Small intestine (tissue), 7 donors: Measurements from ENCODE around the gene KCNE2. TPM values are rescaled to one million over a fixed set of nuclear protein-coding genes. Genes with fewer than 3 reads are reported as not detected.

ENCODE experiments used
- DNase-seq, 2 donors: peaks; one replicate each; pipeline versions ENCODE4 v3.0.0 to v3.0.0-alpha.2; 2013
- FAIRE-seq: peaks from 2 replicates; lab custom pipeline; 2012; peaks lifted over from hg19 to GRCh38; lab: Jason Lieb, UNC
- H3K27ac ChIP-seq, 3 donors: one replicate each; pipeline ENCODE4 v1.5.1; 2013; ENCODE audit warnings: low read length in 2 of 3, mild to moderate bottlenecking in 2 of 3, control low read depth in 1 of 3, inconsistent platforms in 1 of 3, low read depth in 1 of 3, moderate library complexity in 1 of 3
- H3K27me3 ChIP-seq, 3 donors: one replicate each; pipeline ENCODE4 v1.6.1; 2013; ENCODE audit warnings: low read length in 3 of 3, inconsistent platforms in 1 of 3; ENCODE audit not compliant: control insufficient read depth in 3 of 3, insufficient read depth in 3 of 3
- H3K36me3 ChIP-seq, 3 donors: one replicate each; pipeline ENCODE4 v1.6.1; 2013; ENCODE audit warnings: low read length in 3 of 3, inconsistent platforms in 1 of 3, low read depth in 1 of 3, mild to moderate bottlenecking in 1 of 3, moderate library complexity in 1 of 3; ENCODE audit not compliant: control insufficient read depth in 3 of 3, insufficient read depth in 2 of 3
- H3K4me1 ChIP-seq, 3 donors: one replicate each; pipeline ENCODE4 v1.6.1; 2013; ENCODE audit warnings: low read length in 2 of 3, inconsistent platforms in 1 of 3, low read depth in 1 of 3, mild to moderate bottlenecking in 1 of 3, moderate library complexity in 1 of 3; ENCODE audit not compliant: control insufficient read depth in 3 of 3, insufficient read depth in 2 of 3
- H3K4me3 ChIP-seq, 3 donors: one replicate each; pipeline ENCODE4 v1.5.1; 2013; ENCODE audit warnings: low read length in 3 of 3, control low read depth in 1 of 3, inconsistent platforms in 1 of 3, low read depth in 1 of 3, mild to moderate bottlenecking in 1 of 3, moderate library complexity in 1 of 3
- H3K9me3 ChIP-seq, 2 donors: one replicate each; pipeline ENCODE4 v1.6.1; 2013; ENCODE audit warnings: low read depth in 1 of 2, low read length in 1 of 2; ENCODE audit not compliant: control insufficient read depth in 2 of 2, insufficient read depth in 1 of 2
- WGBS, 3 donors: extraction: QIAGEN DNeasy Blood & Tissue Kit; methylation state at CpG; one replicate each; pipeline ENCODE4 v1.1.7; 2013; 5-methylcytosine and 5-hydroxymethylcytosine counted together
- polyA plus RNA-seq, 4 donors: library from polyadenylated mRNA; stranded (reverse) in 3 of 4; unstranded in 1 of 4; fragments of 200-250 nt in 3 of 4; fragments of 120-200 nt in 1 of 4; gene quantifications; one replicate each; pipeline versions ENCODE4 v1.2.1 to v1.2.3, GENCODE V29; 2013
- donor health status: healthy with polysubstance abuse.
- donor health status: control.
- donor health status: control.
- donor health status: Bipolar disorder and iron deficiency.
- donor health status: healthy.

The KCNE2 gene
- polyA plus RNA-seq, 4 donors, result 0.16 to 0.52 TPM; not detected in 2

DNA sequence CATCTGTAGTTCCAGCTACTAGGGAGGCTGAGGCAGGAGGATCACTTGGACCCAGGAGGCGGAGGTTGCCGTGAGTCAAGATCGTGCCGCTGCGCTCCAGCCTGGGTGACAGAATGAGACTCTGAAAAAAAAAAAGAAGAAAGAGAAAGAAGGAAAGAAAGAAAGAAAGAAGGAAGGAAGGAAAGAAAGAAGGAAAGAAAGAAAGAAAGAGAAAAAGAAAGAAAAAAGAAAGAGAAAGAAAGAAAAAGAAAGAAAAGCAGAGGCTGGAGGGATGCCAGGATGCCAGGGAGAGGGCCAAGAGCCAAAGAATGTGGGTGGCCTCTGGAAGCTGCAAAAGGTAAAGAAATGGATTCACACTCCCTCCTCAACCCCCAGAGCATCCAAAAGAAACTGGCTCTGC, 8.2 kb upstream of the KCNE2 start:
- Histone ChIP-seq H3K4me3 (no peak overlapping the region), H3K9me3 (no peaks in the 10 kb centered on the region), H3K27me3 (no peaks in the 10 kb centered on the region), H3K36me3 (no peaks in the 10 kb centered on the region), H3K27ac (no peak overlapping the region), H3K4me1 (no peaks in the 10 kb centered on the region)
- no peak for DNase-seq
- no peak for FAIRE-seq
- WGBS, 3 donors, result 97 to 99% (median 98%) methylated on average over 5 of the region's 5 CpGs

DNA sequence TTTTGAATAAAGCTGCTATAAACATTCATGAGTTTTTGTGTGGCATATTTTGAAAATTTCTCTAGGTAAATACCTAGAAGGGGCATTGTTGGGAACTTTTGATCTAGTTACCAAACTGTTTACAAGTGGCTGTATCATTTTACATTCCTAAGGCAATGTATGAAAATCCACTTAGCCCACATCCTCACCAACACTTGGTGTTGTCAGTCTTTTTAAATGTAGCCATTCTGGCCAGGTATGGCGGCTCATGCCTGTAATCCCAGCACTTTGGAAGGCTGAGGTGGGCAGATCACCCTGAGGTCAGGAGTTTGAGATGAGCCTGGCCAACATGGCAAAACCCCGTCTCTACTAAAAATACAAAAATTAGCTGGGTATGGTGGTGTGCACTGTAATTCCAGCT, 5.9 kb upstream of the KCNE2 start:
- no peak for FAIRE-seq
- H3K27me3 ChIP-seq, result no peaks in the 10 kb centered on the region

DNA sequence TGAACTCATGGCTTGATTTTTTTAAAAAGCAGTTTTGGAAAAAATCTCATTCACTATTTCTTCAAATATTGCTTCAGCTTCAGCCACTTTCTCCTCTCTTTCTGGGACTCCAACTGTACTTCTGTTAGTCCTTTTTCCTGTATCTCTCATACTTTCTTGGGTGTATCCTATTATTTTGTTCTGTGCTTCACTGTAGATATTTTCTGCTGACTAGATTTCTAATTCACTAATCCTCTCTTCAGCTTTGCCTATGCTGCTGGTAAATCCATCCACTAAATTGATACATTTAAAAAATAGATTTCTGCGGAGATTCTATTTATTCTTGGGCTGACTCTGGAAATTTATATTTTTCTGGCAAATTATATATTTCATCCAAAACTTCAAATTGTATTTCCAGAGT, 4.9 kb upstream of the KCNE2 start:
- WGBS, 3 donors, result 39 to 97% (median 62%) methylated on average over 1 of the region's 1 CpG
- FAIRE-seq (no peak), DNase-seq (no peak)
- no peaks in the 10 kb centered on the region for H3K36me3 ChIP-seq
- H3K27ac ChIP-seq, result no peak overlapping the region
- no peak overlapping the region for H3K4me3 ChIP-seq
- no peaks in the 10 kb centered on the region for H3K27me3 ChIP-seq
- no peaks in the 10 kb centered on the region for H3K9me3 ChIP-seq
- peaks cover 0 to 5% (median 0%) of the 10 kb centered on the region in 3 donors for H3K4me1 ChIP-seq

More for the DNA sequence above, 5.9 kb upstream of the KCNE2 start:
- H3K4me3 ChIP-seq, result no peak overlapping the region
- no peak for DNase-seq
- H3K27ac ChIP-seq, result no peak overlapping the region
- no peaks in the 10 kb centered on the region for H3K9me3 ChIP-seq
- H3K4me1 ChIP-seq, result peaks cover 0 to 3% (median 0%) of the 10 kb centered on the region in 3 donors
- H3K36me3 ChIP-seq, result no peaks in the 10 kb centered on the region
- WGBS, 3 donors, result 89 to 95% (median 93%) methylated on average over 2 of the region's 2 CpGs

DNA sequence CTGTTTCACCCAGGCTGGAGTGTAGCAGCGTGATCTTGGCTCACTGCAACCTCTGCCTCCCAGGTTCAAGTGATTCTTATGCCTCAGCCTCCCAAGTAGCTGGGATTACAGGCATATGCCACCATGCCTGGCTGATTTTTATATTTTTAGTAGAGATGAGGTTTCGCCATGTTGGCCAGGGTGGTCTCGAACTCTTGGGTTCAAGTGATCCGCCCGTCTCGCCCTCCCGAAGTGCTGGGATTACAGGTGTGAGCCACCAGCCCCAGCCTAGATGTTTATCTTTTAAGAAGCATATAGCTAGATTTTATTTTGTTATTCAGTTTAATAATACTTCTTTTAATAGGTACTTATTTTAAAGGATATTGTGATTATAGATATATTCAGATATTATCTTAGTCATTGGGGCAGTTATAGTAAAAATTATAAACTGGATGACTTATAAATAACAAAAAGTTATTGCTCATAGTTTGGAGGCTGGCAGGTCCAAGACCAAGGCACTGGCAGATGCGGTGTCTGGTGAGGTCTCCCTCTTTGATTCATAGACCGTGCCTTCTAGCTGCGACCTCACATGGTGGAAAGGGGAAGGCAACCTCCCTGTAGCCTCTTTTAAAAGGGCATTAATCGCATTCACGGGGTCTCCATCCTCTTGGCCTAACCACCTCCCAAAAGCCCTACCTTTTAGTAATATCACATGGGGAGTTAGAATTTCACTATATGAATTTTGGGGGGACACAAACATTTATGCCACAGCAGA, 3.1 kb upstream of the KCNE2 start:
- H3K9me3 ChIP-seq, result no peaks in the 10 kb centered on the region
- no peak for DNase-seq
- peaks cover 0 to 10% (median 0%) of the 10 kb centered on the region in 3 donors for H3K4me1 ChIP-seq
- no peak for FAIRE-seq
- no peaks in the 10 kb centered on the region for H3K36me3 ChIP-seq
- WGBS, 3 donors, result 87 to 91% (median 89%) methylated on average over 12 of the region's 12 CpGs
- no peaks in the 10 kb centered on the region for H3K27me3 ChIP-seq
- H3K27ac ChIP-seq, result no peak overlapping the region
- H3K4me3 ChIP-seq, result no peak overlapping the region

DNA sequence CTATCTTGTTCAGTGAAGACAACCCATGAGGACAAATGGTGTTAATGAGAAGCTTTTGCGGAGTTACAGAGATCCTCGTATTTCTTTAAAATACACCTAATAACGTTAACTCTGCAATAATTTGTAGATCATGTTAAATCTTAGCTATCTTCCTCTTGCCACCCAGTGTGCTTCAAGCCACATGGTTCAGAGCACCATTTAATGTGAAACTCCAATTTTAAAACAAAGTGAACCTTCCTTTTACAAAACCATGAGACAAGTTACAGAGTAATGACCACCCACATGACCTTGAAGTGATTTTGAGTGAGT, 1.7 kb upstream of the KCNE2 start:
- no peak overlapping the region for H3K4me3 ChIP-seq
- no peaks in the 10 kb centered on the region for H3K36me3 ChIP-seq
- 20 to 27% (median 25%) methylated on average over 3 of the region's 3 CpGs for WGBS, 3 donors
- H3K4me1 ChIP-seq, result peaks cover 0 to 10% (median 0%) of the 10 kb centered on the region in 3 donors
- no peak overlapping the region for H3K27ac ChIP-seq
- DNase-seq, result no peak
- no peaks in the 10 kb centered on the region for H3K9me3 ChIP-seq
- no peaks in the 10 kb centered on the region for H3K27me3 ChIP-seq
- FAIRE-seq, result no peak

DNA sequence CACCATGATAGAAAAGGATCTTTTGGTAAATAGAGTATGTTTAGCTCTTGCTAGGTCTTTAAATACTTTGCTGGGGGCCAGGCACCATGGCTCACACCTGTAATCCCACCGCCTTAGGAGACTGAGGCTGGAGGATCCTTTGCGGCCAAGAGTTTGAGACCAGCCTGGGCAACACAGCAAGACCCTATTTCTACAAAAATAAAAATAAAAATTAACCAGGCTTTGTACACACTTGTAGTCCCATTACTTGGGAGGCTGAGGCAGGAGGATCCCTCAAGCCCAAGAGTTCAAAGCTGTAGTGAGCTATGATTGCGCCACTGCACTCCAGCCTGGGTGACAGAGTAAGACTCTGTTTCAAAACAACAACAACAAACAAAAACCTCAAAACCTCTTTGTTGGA, 1.1 kb upstream of the KCNE2 start:
- FAIRE-seq, result no peak
- H3K4me3 ChIP-seq, result no peak overlapping the region
- 96 to 99% (median 98%) methylated on average over 3 of the region's 3 CpGs for whole genome bisulfite sequencing, 3 donors
- H3K27me3 ChIP-seq, result no peaks in the 10 kb centered on the region
- no peak overlapping the region for H3K27ac ChIP-seq
- no peaks in the 10 kb centered on the region for H3K36me3 ChIP-seq
- no peaks in the 10 kb centered on the region for H3K9me3 ChIP-seq
- no peak for DNase-seq
- peaks cover 0 to 10% (median 0%) of the 10 kb centered on the region in 3 donors for H3K4me1 ChIP-seq

DNA sequence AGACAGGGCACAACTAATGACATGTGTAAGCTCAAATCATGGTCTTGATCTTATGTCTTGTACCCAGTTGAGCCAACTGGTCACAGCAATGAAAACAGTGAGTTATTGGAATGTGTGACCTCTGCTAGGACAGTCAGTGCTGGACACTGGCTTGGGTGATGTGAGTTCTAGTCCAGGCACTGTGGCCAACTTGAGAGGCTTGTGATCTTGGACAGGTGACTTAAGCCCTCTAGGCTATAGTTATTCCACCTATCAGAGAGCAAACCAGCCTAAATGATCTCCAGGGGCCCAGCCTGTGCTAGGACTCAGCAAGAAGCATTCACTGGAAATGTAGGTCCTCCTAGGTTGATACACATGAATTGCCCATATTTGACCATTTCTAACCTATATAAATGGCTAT, 1.1 kb downstream of the KCNE2 start:
- Histone ChIP-seq H3K27ac (no peak overlapping the region), H3K4me1 (peaks cover 0 to 10% (median 0%) of the 10 kb centered on the region in 3 donors), H3K4me3 (no peak overlapping the region), H3K27me3 (no peaks in the 10 kb centered on the region), H3K36me3 (no peaks in the 10 kb centered on the region), H3K9me3 (no peaks in the 10 kb centered on the region)
- DNase-seq (peak in 1 of 2 donors; percentile 25), FAIRE-seq (no peak)

DNA sequence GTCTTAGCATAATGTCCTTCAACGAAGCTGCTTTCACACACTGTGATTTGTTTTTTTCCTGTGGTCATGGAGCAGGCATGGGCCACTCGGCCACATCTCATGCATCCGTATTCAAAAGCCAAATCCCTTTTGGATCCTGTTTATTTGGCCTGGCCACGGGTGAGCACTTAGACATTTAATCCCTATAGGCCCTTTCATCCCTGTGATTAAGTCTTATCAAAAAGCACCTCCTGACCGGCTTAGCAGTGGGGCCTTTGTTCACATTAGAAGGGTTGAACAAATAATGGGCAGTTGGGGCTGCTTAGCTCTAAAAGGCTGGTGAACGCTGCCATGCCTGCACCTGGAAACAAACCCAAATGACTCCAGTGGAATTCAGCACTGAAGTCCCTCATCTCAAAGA, 2.0 kb downstream of the KCNE2 start:
- 33 to 62% (median 42%) methylated on average over 6 of the region's 6 CpGs for WGBS, 3 donors

More for the DNA sequence above, 2.0 kb downstream of the KCNE2 start:
- no peak for FAIRE-seq
- Histone ChIP-seq H3K4me3 (no peak overlapping the region), H3K27me3 (no peaks in the 10 kb centered on the region), H3K9me3 (no peaks in the 10 kb centered on the region), H3K4me1 (peaks cover 0 to 10% (median 0%) of the 10 kb centered on the region in 3 donors), H3K36me3 (no peaks in the 10 kb centered on the region), H3K27ac (no peak overlapping the region)
- DNase-seq, result no peak
